ENCODE measurements around the gene LARGE1. TPM values are rescaled to one million over a fixed set of nuclear protein-coding genes. Genes with fewer than 3 reads are reported as not detected.

The LARGE1 gene
- total RNA-seq, 4 donors from 2014 or later, result 24.9 to 51.0 (median 32.7) TPM

DNA sequence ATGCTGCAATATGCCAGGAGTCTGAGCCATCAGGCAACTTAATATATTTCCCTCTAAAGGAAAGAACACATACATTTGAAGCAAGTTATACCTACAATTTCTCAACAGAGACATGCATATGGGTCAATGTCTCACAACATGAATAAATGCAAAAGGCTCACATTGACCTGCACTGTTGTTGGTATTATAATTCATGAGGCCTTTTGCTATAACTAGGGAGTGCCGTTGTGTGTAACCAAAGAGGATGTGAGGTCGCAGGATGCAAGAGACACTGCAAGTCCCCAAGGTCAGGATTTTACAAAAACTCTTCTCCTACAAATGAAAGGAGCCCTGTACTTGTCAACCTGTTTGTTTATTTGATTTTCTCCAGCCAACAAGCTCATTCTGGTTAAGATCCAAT, 250.5 kb downstream of the LARGE1 start:
- 50 to 55% methylated on average over 2 of the region's 2 CpGs for WGBS, 2 donors
- Histone ChIP-seq H3K36me3 (no peaks in the 10 kb centered on the region), H3K27me3 (no peaks in the 10 kb centered on the region), H3K27ac (no peak overlapping the region), H3K4me3 (no peak overlapping the region), H3K9me3 (no peaks in the 10 kb centered on the region), H3K4me1 (peaks cover 0 to 21% (median 0%) of the 10 kb centered on the region in 4 donors)
- TF ChIP-seq EP300 (IDR thresholded peaks at IDR 0.05) (no peak), POLR2A (IDR thresholded peaks at IDR 0.05) (no peak)
- TF ChIP-seq, protein P1, sequence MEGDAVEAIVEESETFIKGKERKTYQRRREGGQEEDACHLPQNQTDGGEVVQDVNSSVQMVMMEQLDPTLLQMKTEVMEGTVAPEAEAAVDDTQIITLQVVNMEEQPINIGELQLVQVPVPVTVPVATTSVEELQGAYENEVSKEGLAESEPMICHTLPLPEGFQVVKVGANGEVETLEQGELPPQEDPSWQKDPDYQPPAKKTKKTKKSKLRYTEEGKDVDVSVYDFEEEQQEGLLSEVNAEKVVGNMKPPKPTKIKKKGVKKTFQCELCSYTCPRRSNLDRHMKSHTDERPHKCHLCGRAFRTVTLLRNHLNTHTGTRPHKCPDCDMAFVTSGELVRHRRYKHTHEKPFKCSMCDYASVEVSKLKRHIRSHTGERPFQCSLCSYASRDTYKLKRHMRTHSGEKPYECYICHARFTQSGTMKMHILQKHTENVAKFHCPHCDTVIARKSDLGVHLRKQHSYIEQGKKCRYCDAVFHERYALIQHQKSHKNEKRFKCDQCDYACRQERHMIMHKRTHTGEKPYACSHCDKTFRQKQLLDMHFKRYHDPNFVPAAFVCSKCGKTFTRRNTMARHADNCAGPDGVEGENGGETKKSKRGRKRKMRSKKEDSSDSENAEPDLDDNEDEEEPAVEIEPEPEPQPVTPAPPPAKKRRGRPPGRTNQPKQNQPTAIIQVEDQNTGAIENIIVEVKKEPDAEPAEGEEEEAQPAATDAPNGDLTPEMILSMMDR (IDR thresholded peaks at IDR 0.05), result no peak
- DNase-seq (ENCODE audit: low spot score in 2 of 2), result no peak

DNA sequence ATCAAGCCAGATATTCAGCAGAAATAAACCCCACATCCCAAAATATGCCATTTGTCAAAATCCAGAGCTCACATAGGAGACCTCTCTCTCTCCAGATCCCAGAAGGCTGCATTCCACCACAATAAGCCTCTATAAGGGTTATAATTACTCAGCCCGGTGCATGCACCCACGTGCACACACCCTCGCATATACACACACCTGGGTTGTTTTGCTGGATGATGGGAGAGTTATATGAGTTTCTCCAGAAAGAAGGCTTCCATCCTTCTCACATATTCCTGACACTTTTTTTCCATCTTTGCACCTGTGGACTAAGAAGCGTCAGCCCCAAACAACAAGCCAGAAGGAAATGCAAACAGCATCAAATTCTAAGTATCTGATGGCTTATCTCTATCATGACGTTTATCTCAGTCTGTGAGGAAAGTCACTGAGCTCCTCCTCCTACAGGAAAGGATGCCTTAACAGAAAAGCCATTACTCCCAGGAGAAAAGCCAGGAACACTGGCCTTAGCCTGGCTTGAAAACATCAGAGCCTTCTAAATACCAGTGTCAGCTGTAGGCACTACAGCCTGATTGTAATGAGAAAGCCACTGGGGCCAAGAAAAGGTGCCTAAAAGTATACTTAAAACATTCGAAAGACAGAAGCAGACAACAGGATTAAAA, 253.2 kb downstream of the LARGE1 start:
- H3K36me3 ChIP-seq, result no peaks in the 10 kb centered on the region
- TF ChIP-seq, protein P1 (IDR thresholded peaks at IDR 0.05), result no peak
- TF ChIP-seq POLR2A (IDR thresholded peaks at IDR 0.05) (no peak), EP300 (IDR thresholded peaks at IDR 0.05) (no peak)
- no peaks in the 10 kb centered on the region for H3K27me3 ChIP-seq
- no peak overlapping the region for H3K27ac ChIP-seq
- no peak overlapping the region for H3K4me3 ChIP-seq
- H3K9me3 ChIP-seq, result no peaks in the 10 kb centered on the region
- peaks cover 0 to 21% (median 0%) of the 10 kb centered on the region in 4 donors for H3K4me1 ChIP-seq
- 44 to 48% methylated on average over 6 of the region's 6 CpGs for WGBS, 2 donors
- no peak for DNase-seq (ENCODE audit: low spot score in 2 of 2)

DNA sequence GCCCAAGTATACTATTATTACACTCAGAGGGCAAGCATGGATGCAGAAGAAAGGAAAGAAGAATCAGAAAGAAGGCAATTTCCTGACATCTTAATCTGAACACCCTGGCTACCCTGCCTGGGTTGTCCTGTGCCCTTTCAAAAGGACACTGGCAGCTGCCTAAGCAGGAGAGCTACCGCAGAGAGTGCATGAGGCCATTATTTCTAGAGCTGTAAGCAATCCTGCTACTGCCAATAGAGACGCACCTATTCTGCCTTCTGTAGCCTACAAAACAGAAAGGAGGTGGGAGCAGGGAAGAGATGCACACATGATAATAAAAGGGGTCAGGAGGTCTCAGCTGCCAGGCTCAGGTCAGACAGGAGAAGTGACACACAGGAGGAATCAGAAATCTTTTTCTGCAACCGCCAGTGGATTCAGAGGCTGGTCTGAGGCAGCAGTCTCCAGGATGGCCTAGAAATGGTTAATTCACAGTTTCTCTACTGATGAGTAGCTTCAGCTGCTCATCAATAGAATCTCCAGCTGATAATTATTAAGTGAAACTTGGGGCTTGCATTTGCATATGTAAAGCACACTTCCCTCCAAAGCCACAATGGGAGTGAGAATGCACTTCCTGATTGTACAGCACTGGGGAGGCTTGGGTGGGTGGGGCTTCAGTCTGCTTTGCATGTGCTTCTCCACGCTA, 253.9 kb downstream of the LARGE1 start:
- Histone ChIP-seq H3K36me3 (no peaks in the 10 kb centered on the region), H3K27me3 (no peaks in the 10 kb centered on the region), H3K27ac (no peak overlapping the region), H3K4me1 (peaks cover 0 to 21% (median 0%) of the 10 kb centered on the region in 4 donors), H3K9me3 (no peaks in the 10 kb centered on the region), H3K4me3 (no peak overlapping the region)
- TF ChIP-seq EP300 (IDR thresholded peaks at IDR 0.05) (no peak), POLR2A (IDR thresholded peaks at IDR 0.05) (no peak)
- TF ChIP-seq, protein P1 (IDR thresholded peaks at IDR 0.05), result no peak
- no peak for DNase-seq (ENCODE audit: low spot score in 2 of 2)
- 63 to 73% methylated on average over 4 of the region's 4 CpGs for WGBS, 2 donors

DNA sequence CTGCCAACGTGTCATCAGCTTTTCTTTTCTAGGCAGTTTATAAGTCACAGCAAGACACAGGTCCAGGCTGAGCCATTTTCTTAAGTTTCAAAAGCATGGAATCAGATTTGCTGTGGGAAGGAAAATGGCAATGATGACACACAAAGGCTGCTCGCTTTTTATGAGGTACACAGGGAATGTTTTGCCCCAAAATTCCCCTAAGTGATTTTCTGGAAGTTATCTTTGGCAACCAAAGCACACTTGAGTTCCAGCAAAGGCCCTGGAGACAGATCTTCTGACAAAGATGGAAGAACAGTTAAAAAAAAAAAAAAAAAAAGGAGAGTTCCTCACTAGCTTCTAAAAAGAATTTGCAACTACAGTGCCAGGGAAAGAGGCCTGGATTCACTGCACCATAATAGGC, 260.8 kb downstream of the LARGE1 start:
- TF ChIP-seq, protein P1 (IDR thresholded peaks at IDR 0.05), result no peak
- peak in 1 of 2 donors; percentile 61 for TF ChIP-seq EP300 (IDR thresholded peaks at IDR 0.05)
- Histone ChIP-seq H3K27me3 (no peaks in the 10 kb centered on the region), H3K36me3 (no peaks in the 10 kb centered on the region), H3K4me1 (peaks cover 0 to 29% (median 6%) of the 10 kb centered on the region in 4 donors), H3K9me3 (no peaks in the 10 kb centered on the region), H3K4me3 (no peak overlapping the region), H3K27ac (peak overlapping the region in 2 of 4 donors; percentile 38 to 61)
- WGBS, 2 donors, result 48 to 52% methylated on average over 2 of the region's 2 CpGs
- DNase-seq (ENCODE audit: low spot score in 2 of 2), result peak in 1 of 2 donors; percentile 60

DNA sequence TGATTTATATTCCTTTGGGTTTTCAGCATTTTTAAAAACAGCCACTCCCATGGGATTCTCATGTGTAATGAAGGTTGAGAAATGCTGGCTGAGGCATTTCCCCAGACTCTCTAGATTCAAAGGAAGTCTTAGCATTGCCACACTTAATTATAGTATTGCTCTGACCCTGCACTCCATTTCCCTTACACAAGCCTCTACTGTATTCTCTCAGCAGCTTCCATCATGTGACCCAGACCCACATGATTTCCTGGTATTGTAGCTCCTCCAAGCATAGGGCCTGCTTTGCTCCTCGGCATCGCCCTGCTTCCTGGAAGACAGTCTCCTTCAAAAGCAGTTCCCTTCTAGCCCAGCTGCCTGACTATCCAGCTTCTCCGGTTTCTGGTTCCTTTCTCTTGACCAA, 261.5 kb downstream of the LARGE1 start:
- DNase-seq (ENCODE audit: low spot score in 2 of 2), result peak in 1 of 2 donors; percentile 78
- H3K9me3 ChIP-seq, result no peaks in the 10 kb centered on the region
- WGBS, 2 donors, result 29 to 34% methylated on average over 3 of the region's 3 CpGs
- peak in 1 of 2 donors; percentile 81 for TF ChIP-seq EP300 (IDR thresholded peaks at IDR 0.05)
- TF ChIP-seq, protein P1 (IDR thresholded peaks at IDR 0.05), result no peak
- no peak for TF ChIP-seq POLR2A (IDR thresholded peaks at IDR 0.05)
- peaks cover 0 to 33% (median 6%) of the 10 kb centered on the region in 4 donors for H3K4me1 ChIP-seq
- peak overlapping the region in 2 of 4 donors; percentile 38 to 61 for H3K27ac ChIP-seq
- H3K4me3 ChIP-seq, result no peak overlapping the region
- H3K27me3 ChIP-seq, result no peaks in the 10 kb centered on the region
- H3K36me3 ChIP-seq, result no peaks in the 10 kb centered on the region

All from tibial nerve (tissue), 4 donors.